GM12891 (cell line): ENCODE results near the gene NEIL1.

Source experiments
- DNase-seq: peaks from one replicate; pipeline ENCODE4 v3.0.0; 2011; ENCODE audit warnings: low spot score; ENCODE audit not compliant: insufficient read length
- FAIRE-seq: peaks from 2 replicates; lab custom pipeline; 2011; peaks lifted over from hg19 to GRCh38; lab: Jason Lieb, UNC
- PAX5 ChIP-seq: IDR thresholded peaks from 2 replicates; pipeline ENCODE4 v1.6.1; 2011; ENCODE audit warnings: low read length, moderate library complexity, mild to moderate bottlenecking; ENCODE audit not compliant: insufficient read depth, severe bottlenecking
- POLR2A ChIP-seq: IDR thresholded peaks from 2 replicates; pipeline ENCODE4 v1.6.1; 2011; ENCODE audit warnings: low read depth, low read length, control low read depth
- POLR2AphosphoS5 ChIP-seq: IDR thresholded peaks from 2 replicates; pipeline ENCODE4 v1.6.1; 2011; ENCODE audit warnings: low read depth, low read length, control low read depth
- POU2F2 ChIP-seq: IDR thresholded peaks from 2 replicates; pipeline ENCODE4 v1.6.1; 2011; ENCODE audit warnings: low read depth, mild to moderate bottlenecking, control low read depth, low read length, moderate library complexity
- SPI1 ChIP-seq: IDR thresholded peaks from 2 replicates; pipeline ENCODE4 v1.6.1; 2011; ENCODE audit warnings: low read depth, low read length, control low read depth
- TAF1 ChIP-seq: IDR thresholded peaks from 2 replicates; pipeline ENCODE4 v1.6.1; 2011; ENCODE audit warnings: low read depth, low read length, control low read depth

Gene NEIL1

DNA sequence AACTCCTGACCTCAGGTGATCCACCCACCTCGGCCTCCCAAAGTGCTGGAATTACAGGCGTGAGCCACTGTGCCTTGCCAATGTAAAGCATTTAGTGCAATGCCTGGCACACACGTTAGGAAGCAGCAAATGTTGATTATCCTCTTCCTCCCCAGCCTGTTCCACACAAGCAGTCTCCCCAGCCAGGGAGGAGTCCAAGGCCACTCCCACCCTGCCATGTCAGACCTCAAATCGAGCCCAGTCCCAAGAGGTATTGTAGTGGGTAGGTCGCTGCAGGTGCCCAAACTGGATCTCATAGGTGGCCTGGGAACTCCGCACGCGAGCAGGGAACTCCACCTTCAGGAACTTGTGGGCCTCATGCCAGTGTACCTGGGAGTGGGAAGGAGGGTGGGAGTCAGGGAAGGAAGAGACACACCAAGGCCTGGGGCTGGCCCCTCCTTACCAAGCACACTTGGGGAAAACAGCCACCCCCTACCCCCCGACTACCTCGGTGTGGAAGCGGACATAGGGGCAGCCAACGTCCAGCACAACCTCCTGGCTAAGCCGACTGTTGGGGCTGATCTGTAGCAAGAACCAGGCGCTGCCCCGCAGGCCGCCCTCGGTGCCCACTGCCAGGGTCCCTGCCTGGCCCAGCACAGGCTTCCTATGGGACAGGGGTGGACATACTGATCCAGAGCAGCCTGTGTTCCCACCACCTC, 11.3 kb downstream of the NEIL1 start:
- no peak for FAIRE-seq
- no peak for TF ChIP-seq POLR2A
- no peak for TF ChIP-seq PAX5
- no peak for TF ChIP-seq POLR2AphosphoS5
- no peak for TF ChIP-seq POU2F2
- no peak for TF ChIP-seq TAF1
- TF ChIP-seq SPI1, result no peak
- DNase-seq, result no peak

GRCh38 chr15:75358771-75359536, 12.1 kb downstream of the NEIL1 start:
- TF ChIP-seq POU2F2 (no peak), POLR2AphosphoS5 (no peak), PAX5 (no peak), POLR2A (no peak), TAF1 (no peak), SPI1 (no peak)
- FAIRE-seq, result no peak
- no peak for DNase-seq

- FAIRE-seq, result no peak
- TF ChIP-seq TAF1 (no peak), POLR2AphosphoS5 (no peak), POLR2A (no peak), POU2F2 (no peak), PAX5 (no peak), SPI1 (no peak)
- peak; percentile 14 for DNase-seq
Measured at GRCh38 chr15:75359537-75360250, 12.9 kb downstream of the NEIL1 start.

DNA sequence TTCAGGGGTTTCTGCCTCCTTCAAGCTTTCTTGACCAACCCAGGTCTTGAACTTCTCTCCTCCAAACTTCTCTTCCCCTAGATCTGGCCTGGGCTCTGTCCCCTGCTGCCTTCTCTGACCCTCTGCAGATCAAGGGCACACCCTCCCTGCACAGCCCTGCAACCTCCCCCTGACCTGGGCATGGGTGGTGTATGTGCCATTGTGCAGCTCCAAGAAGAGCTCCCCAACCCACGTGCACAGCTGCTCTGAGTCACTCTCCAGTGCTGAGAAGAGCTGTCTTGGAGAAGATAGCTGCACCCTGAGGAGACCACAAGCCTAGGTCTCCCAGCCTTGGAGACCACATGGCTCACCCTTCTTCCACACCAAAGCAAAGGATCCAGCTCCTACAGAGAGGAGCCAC, 13.6 kb downstream of the NEIL1 start:
- FAIRE-seq (no peak), DNase-seq (peak; percentile 13)
- no peak for TF ChIP-seq POU2F2
- no peak for TF ChIP-seq SPI1
- no peak for TF ChIP-seq POLR2A
- no peak for TF ChIP-seq PAX5
- TF ChIP-seq POLR2AphosphoS5, result no peak
- no peak for TF ChIP-seq TAF1

- DNase-seq (no peak), FAIRE-seq (no peak)
- no peak for TF ChIP-seq TAF1
Measured at GRCh38 chr15:75360856-75361255, 14.0 kb downstream of the NEIL1 start.

DNA sequence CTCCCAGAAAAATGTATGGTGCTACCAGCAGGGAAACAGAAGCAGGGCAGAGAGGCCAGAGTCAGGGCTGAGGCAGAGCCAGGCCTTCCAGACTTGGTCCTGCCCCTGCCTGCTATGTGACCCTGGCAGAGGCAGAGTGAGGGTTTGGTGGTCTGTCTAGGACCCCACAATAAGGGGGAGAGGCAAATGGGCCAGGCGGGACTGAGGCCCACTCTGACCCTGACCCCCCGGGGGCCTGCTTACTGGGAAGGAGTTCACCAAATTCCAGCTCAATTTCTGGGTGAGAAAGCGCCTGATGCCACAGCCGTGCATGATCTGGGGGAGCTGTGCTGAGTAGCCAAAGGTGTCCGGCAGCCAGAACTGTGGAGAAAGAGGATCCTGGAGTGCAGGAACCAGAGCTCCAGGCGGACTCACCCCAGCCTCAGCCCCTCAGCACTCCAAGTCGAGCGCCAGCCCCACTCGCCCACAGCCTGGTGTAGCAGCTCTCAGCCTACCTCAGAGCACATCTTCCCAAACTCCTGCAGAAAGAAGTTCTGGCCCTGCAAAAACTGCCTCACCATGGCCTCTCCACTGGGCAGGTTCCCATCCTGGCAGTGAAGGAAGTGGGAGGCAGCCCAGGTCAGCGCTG, 14.6 kb downstream of the NEIL1 start:
- TF ChIP-seq TAF1 (no peak), POLR2A (no peak), PAX5 (no peak), POU2F2 (no peak), SPI1 (no peak), POLR2AphosphoS5 (no peak)
- DNase-seq, result no peak
- no peak for FAIRE-seq

- no peak for TF ChIP-seq PAX5
- no peak for TF ChIP-seq TAF1
- TF ChIP-seq POLR2A, result no peak
- no peak for TF ChIP-seq SPI1
- no peak for TF ChIP-seq POU2F2
- TF ChIP-seq POLR2AphosphoS5, result no peak
- FAIRE-seq (no peak), DNase-seq (no peak)
Measured at GRCh38 chr15:75361989-75362641, 15.3 kb downstream of the NEIL1 start.

DNA sequence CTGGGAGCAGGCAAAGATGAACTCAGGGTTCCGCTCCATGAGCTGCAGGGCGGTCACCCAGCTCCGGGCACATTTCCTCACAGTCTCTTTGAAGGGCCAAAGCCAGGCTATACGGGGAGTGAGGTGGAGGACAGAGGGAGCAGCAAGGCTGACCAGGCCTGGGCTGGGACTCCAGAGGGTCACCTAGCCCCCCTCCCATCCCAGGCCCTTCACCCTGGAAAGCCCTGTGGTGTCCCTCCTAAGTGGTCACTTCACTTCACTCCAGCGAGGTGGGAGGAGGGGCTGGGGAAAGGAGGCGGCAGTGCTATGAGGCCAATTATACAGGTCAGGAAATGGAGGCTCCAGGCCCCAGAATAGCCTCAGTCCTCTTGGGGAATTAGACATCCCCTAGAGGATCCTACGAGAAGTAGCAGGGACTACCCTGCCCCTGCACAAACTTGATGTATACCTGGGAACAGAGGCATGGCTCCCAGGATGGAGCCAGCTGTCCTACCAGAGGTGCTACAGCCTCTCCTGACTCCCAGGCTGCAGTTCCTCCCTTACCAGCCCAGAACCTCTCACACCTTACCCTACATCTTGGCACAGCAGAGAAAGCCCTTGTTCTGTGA, 15.9 kb downstream of the NEIL1 start:
- TF ChIP-seq POLR2AphosphoS5, result no peak
- 0 out of 2 replicates have a peak, but pooled peaks have one; percentile 18 for TF ChIP-seq POLR2A
- no peak for TF ChIP-seq SPI1
- TF ChIP-seq PAX5, result no peak
- TF ChIP-seq POU2F2, result no peak
- no peak for TF ChIP-seq TAF1
- no peak for DNase-seq
- FAIRE-seq, result no peak
